HEK293T (cell line): ENCODE measurements around the gene CD300LF.

Source experiments
- BHLHE40 ChIP-seq: fragments of 450-650 bp; IDR thresholded peaks from 2 replicates; pipeline ENCODE4 v1.6.1; 2016; ENCODE audit warnings: mild to moderate bottlenecking, moderate library complexity, borderline replicate concordance
- CTBP1 ChIP-seq: fragments of 450-650 bp; IDR thresholded peaks from 2 replicates; pipeline ENCODE4 v1.6.1; 2016; ENCODE audit warnings: borderline replicate concordance
- FOXA1 ChIP-seq: fragments of 450-650 bp; IDR thresholded peaks from 2 replicates; pipeline ENCODE4 v1.6.1; 2016; ENCODE audit warnings: mild to moderate bottlenecking
- FOXK2 ChIP-seq: fragments of 450-650 bp; IDR thresholded peaks from 2 replicates; pipeline ENCODE4 v1.6.1; 2016; ENCODE audit warnings: mild to moderate bottlenecking
- FOXM1 ChIP-seq: fragments of 450-650 bp; IDR thresholded peaks from 2 replicates; pipeline ENCODE4 v1.6.1; 2017; ENCODE audit warnings: mild to moderate bottlenecking, borderline replicate concordance
- HDGF ChIP-seq: fragments of 450-650 bp; IDR thresholded peaks from 2 replicates; pipeline ENCODE4 v1.6.1; 2017; ENCODE audit warnings: antibody characterized with exemption, borderline replicate concordance
- L3MBTL2 ChIP-seq: fragments of 450-650 bp; conservative IDR thresholded peaks from 2 replicates; pipeline ENCODE4 v1.6.1; 2016; ENCODE audit warnings: mild to moderate bottlenecking
- NFRKB ChIP-seq: fragments of 450-650 bp; IDR thresholded peaks from 2 replicates; pipeline ENCODE4 v1.6.1; 2016; ENCODE audit warnings: mild to moderate bottlenecking, moderate library complexity
- SP1 ChIP-seq: fragments of 450-650 bp; IDR thresholded peaks from 2 replicates; pipeline ENCODE4 v1.6.1; 2017
- SUZ12 ChIP-seq: fragments of 450-650 bp; IDR thresholded peaks from 2 replicates; pipeline ENCODE4 v1.6.1; 2016; ENCODE audit warnings: mild to moderate bottlenecking
- TARDBP ChIP-seq: fragments of 450-650 bp; IDR thresholded peaks from 2 replicates; pipeline ENCODE4 v1.6.1; 2016

DNA sequence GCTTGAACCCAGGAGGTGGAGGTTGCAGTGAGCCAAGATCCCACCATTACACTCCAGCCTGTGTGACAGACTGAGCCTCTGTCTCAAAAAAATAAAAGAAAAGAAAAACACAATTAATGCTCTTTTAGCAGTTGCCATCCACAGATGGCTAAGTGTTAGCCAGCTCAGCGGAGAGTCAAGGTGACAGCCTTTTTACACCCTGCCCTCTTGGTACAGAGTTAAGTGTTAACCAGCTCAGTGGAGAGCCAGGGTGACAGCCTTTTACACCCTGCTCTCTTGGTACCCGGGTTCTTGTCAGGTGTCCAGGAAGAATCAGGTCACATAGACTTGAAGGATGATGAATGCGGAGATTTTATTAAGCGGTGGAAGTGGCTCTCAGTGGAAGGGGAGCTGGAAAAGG lies 7.8 kb upstream of the CD300LF start:
- TF ChIP-seq FOXM1: no peak
- no peak for TF ChIP-seq BHLHE40
- TF ChIP-seq FOXK2: no peak
- TF ChIP-seq FOXA1: no peak
- no peak for TF ChIP-seq L3MBTL2
- TF ChIP-seq NFRKB: no peak
- TF ChIP-seq SP1: no peak
- TF ChIP-seq SUZ12: no peak
- TF ChIP-seq TARDBP: no peak
- TF ChIP-seq HDGF: no peak
- TF ChIP-seq CTBP1: no peak
